Kidney (tissue), 14 donors: ENCODE data around the gene CASS4. TPM values are rescaled to one million over a fixed set of nuclear protein-coding genes. Genes with fewer than 3 reads are reported as not detected.

ENCODE experiments used
- DNase-seq, 5 donors: peaks; one replicate each; pipeline ENCODE4 v3.0.0-alpha.2; 2013 to 2020
- FAIRE-seq: peaks from 2 replicates; lab custom pipeline; 2012; peaks lifted over from hg19 to GRCh38; lab: Jason Lieb, UNC
- H3K27ac ChIP-seq, 2 donors: one replicate each; pipeline ENCODE4 v1.7.0; 2013; ENCODE audit warnings: low read depth in 2 of 2, low read length in 2 of 2, inconsistent platforms in 1 of 2
- H3K27me3 ChIP-seq: one replicate; pipeline ENCODE4 v1.7.1; 2013; ENCODE audit warnings: low read length, inconsistent platforms; ENCODE audit not compliant: control insufficient read depth, insufficient read depth
- H3K36me3 ChIP-seq, 3 donors: one replicate each; pipeline versions ENCODE4 v1.7.0 to v1.7.1; 2013; ENCODE audit warnings: low read length in 3 of 3, control low read depth in 1 of 3, inconsistent platforms in 1 of 3; ENCODE audit not compliant: insufficient read depth in 3 of 3, control insufficient read depth in 2 of 3
- H3K4me1 ChIP-seq, 3 donors: one replicate each; pipeline versions ENCODE4 v1.7.0 to v1.7.1; 2013; ENCODE audit warnings: low read length in 3 of 3, inconsistent platforms in 1 of 3, low read depth in 1 of 3; ENCODE audit not compliant: control insufficient read depth in 2 of 3, insufficient read depth in 2 of 3
- H3K4me3 ChIP-seq, 3 donors: one replicate each; pipeline versions ENCODE4 v1.7.0 to v1.8.1; 2013; ENCODE audit warnings: low read length in 3 of 3, control low read depth in 1 of 3, inconsistent platforms in 1 of 3
- H3K9ac ChIP-seq, 3 donors: one replicate each; pipeline versions ENCODE4 v1.7.0 to v1.7.1; 2013; ENCODE audit warnings: low read length in 3 of 3, control low read depth in 1 of 3, inconsistent platforms in 1 of 3
- H3K9me3 ChIP-seq, 3 donors: one replicate each; pipeline versions ENCODE4 v1.7.0 to v1.7.1; 2013; ENCODE audit warnings: low read length in 3 of 3, control low read depth in 1 of 3, inconsistent platforms in 1 of 3; ENCODE audit not compliant: control insufficient read depth in 2 of 3, insufficient read depth in 1 of 3
- intact Hi-C: fragments of 100-400 bp; cut with DNase I; formaldehyde crosslinking; loops from one replicate; pipeline ENCODE4 v1.11.1; 2022
- polyA plus RNA-seq: library from polyadenylated mRNA; stranded (reverse); fragments of 350-450 nt; fragmentation: Illumina TruSeq; extraction: RNeasy Lipid Tissue Mini Kit (QIAGEN cat#74804); gene quantifications from one replicate; pipeline ENCODE4 v1.2.3, GENCODE V29; 2014; ENCODE audit warnings: low read depth, low replicate concordance; ENCODE audit not compliant: insufficient read depth
- total RNA-seq: library from RNA; stranded (reverse); fragmentation: NEBNext Ultra II Directional; extraction: Animal tissue kit (Norgen Biotek cat#: 25700); gene quantifications from one replicate; pipeline ENCODE4 v1.2.1, GENCODE V29; 2021
- TF ChIP-seq, protein P1 (sequence below): IDR thresholded peaks from 3 replicates; pipeline ENCODE4 v1.5.1; 2012; ENCODE audit warnings: mild to moderate bottlenecking, moderate library complexity, borderline replicate concordance; ENCODE audit not compliant: insufficient read depth; ENCODE audit errors: extremely low read depth
- donor health status: control.
- donor health status: control.
- donor health status: control.
- donor health status: control.
- donor health status: control.
- donor health status: DM: yes; HTN: yes; CAD: no.
- donor health status: Normal renal cell carcinoma (clear cell type).

The CASS4 gene
- total and polyA plus RNA-seq, 2 donors from 2014 or later = 0.22 to 3.0 TPM

DNA sequence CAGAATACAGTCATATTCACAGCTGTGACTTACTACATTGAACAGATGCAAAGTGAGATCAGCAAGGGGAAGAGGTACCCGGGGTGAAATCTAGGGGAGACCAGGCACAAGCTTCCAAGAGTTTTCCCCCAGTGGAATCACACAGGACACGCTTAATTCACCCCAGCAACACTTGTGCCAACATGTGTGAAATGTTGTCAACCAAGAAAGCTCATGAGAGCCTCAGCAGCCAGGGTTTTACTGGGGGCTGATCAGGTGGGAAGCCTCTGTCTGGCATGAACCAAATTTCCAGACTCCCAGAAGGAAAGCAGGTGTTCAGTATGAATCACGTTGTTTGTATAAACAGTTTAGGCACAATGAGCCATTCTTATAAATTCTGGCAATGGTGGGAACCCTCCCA, 49.5 kb downstream of the CASS4 start:
- TF ChIP-seq, protein P1, sequence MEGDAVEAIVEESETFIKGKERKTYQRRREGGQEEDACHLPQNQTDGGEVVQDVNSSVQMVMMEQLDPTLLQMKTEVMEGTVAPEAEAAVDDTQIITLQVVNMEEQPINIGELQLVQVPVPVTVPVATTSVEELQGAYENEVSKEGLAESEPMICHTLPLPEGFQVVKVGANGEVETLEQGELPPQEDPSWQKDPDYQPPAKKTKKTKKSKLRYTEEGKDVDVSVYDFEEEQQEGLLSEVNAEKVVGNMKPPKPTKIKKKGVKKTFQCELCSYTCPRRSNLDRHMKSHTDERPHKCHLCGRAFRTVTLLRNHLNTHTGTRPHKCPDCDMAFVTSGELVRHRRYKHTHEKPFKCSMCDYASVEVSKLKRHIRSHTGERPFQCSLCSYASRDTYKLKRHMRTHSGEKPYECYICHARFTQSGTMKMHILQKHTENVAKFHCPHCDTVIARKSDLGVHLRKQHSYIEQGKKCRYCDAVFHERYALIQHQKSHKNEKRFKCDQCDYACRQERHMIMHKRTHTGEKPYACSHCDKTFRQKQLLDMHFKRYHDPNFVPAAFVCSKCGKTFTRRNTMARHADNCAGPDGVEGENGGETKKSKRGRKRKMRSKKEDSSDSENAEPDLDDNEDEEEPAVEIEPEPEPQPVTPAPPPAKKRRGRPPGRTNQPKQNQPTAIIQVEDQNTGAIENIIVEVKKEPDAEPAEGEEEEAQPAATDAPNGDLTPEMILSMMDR = no peak
- Histone ChIP-seq H3K27me3 (no peaks in the 10 kb centered on the region), H3K4me3 (no peak overlapping the region), H3K4me1 (no peaks in the 10 kb centered on the region), H3K27ac (no peak overlapping the region), H3K9me3 (no peaks in the 10 kb centered on the region), H3K9ac (no peak overlapping the region), H3K36me3 (no peaks in the 10 kb centered on the region)
- no peak for FAIRE-seq
- intact Hi-C loops = no loop called here
- DNase-seq = no peak

DNA sequence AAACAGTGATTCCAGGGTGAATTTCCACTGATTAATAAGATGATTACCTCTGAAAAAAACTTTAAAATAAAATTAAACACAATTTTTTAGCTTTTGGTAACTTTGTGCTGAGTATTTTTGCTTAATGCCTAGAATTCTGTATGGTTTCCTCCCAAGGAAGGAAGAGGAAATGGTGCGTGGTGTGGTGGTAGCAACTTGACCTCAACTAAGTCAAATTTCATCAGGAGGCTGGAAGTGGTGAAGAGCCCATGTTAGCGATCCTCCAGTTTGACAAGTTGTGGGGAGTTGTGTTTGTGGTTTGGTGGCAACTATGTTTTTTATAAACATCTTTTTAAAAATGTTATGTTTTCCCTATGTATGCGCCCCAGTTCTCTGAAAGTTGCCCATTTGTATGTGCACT, 51.4 kb downstream of the CASS4 start:
- TF ChIP-seq, protein P1 = no peak
- H3K27ac ChIP-seq = no peak overlapping the region
- intact Hi-C loops = no loop called here
- H3K9ac ChIP-seq = no peak overlapping the region
- no peak for FAIRE-seq
- no peaks in the 10 kb centered on the region for H3K9me3 ChIP-seq
- no peaks in the 10 kb centered on the region for H3K36me3 ChIP-seq
- no peaks in the 10 kb centered on the region for H3K27me3 ChIP-seq
- no peak for DNase-seq
- H3K4me1 ChIP-seq = peaks cover 0 to 3% (median 0%) of the 10 kb centered on the region in 3 donors
- no peak overlapping the region for H3K4me3 ChIP-seq

DNA sequence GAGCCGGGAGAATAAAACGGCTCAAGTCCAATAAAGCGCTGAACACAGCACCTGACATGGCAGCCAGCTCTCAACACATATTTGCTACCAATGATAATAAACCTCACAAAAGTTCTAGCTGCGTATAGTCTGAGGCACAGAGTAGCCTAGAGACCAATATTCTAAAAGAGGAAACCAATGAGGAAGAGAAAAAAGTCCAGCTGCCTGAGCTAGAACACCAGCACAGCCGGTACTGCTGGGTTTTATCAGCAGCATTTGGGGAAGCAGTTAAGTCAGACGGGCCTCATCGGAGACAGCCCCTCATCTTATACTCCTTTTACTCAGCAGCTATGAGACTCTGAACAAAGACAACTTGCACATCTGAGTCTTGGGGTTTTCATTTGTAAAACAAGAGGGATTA, 53.9 kb downstream of the CASS4 start:
- no peak overlapping the region for H3K27ac ChIP-seq
- H3K27me3 ChIP-seq = no peaks in the 10 kb centered on the region
- peaks cover 0 to 8% (median 0%) of the 10 kb centered on the region in 3 donors for H3K4me1 ChIP-seq
- H3K4me3 ChIP-seq = no peak overlapping the region
- TF ChIP-seq, protein P1 = no peak
- no peaks in the 10 kb centered on the region for H3K36me3 ChIP-seq
- intact Hi-C loops = no loop called here
- DNase-seq = no peak
- FAIRE-seq = no peak
- no peaks in the 10 kb centered on the region for H3K9me3 ChIP-seq
- H3K9ac ChIP-seq = no peak overlapping the region

DNA sequence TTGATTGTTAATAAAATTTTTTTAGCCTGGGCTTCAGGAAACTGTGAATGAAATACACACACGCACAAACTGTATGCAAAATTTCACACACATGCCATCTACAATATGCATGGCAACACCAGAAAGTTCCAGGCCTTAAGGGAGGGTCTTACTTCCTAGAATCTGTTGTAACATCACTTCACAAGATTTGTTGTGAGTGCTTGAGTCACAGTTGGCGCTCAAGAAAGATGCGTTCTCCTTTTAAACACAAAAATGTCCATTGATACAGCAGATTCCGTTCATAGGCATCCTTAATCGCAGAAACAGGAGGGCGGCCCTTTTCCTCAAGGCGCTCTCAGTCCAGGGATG, 55.9 kb downstream of the CASS4 start:
- intact Hi-C loops = no loop called here
- no peak for FAIRE-seq
- H3K27ac ChIP-seq = peak overlapping the region in 1 of 2 donors; percentile 72

More for the DNA sequence above, 55.9 kb downstream of the CASS4 start:
- no peak for DNase-seq
- TF ChIP-seq, protein P1 = no peak
- H3K4me3 ChIP-seq = peak overlapping the region; percentile 96 to 99 (median 99)
- no peaks in the 10 kb centered on the region for H3K36me3 ChIP-seq
- H3K9me3 ChIP-seq = no peaks in the 10 kb centered on the region
- peak overlapping the region in 2 of 3 donors; percentile 68 to 95 for H3K9ac ChIP-seq
- no peaks in the 10 kb centered on the region for H3K27me3 ChIP-seq
- peaks cover 0 to 8% (median 0%) of the 10 kb centered on the region in 3 donors for H3K4me1 ChIP-seq
